ENCODE results near the gene MS4A12.

GRCh38 chr11:60459345-60459744 is 33.2 kb upstream of the MS4A12 start:
- no peak for TF ChIP-seq EZH2 (IDR thresholded peaks at IDR 0.05; ENCODE audit: low read length, missing control alignments)
- TF ChIP-seq CTCF (conservative IDR thresholded peaks at IDR 0.05 in 1 of 2, IDR thresholded peaks at IDR 0.05 in 1 of 2; ENCODE audit: low read depth in 1 of 2, low read length in 2 of 2): no peak
